GM23338 (cell line): ENCODE results near the gene SPATA31E1. TPM values are rescaled to one million over a fixed set of nuclear protein-coding genes. Genes with fewer than 3 reads are reported as not detected.

Source experiments
- ATAC-seq: fragments of 200-7000 bp; cut with Tn5 transposase; 3 replicates; pipeline ENCODE4 v1.9.1; 2020
- DNase-seq: peaks from one replicate; pipeline ENCODE4 v3.0.0-alpha.2; 2015; ENCODE audit warnings: low spot score
- H2AFZ ChIP-seq: fragments of 200-600 bp; sonication (generic); 2 replicates; pipeline ENCODE4 v1.8.0; 2016; ENCODE audit warnings: antibody characterized with exemption, mild to moderate bottlenecking, moderate library complexity
- H3F3A ChIP-seq: fragments of 200-600 bp; sonication (generic); replicated peaks from 2 replicates; pipeline ENCODE4 v1.8.0; 2017; ENCODE audit warnings: antibody characterized with exemption, mixed run types, low read depth
- H3K27ac ChIP-seq: fragments of 200-600 bp; sonication (generic); 2 replicates; pipeline ENCODE4 v1.6.1; 2016; ENCODE audit warnings: low read depth
- H3K27me3 ChIP-seq: fragments of 200-600 bp; sonication (generic); 2 replicates; pipeline ENCODE4 v1.8.0; 2016; ENCODE audit warnings: mild to moderate bottlenecking, mixed run types, moderate library complexity; ENCODE audit not compliant: insufficient read depth
- H3K36me3 ChIP-seq: fragments of 200-600 bp; sonication (generic); 2 replicates; pipeline ENCODE4 v1.8.0; 2016; ENCODE audit warnings: mild to moderate bottlenecking; ENCODE audit not compliant: insufficient read depth
- H3K4me1 ChIP-seq: fragments of 200-600 bp; sonication (generic); 2 replicates; pipeline ENCODE4 v1.8.0; 2016; ENCODE audit warnings: mild to moderate bottlenecking, moderate library complexity; ENCODE audit not compliant: insufficient read depth
- H3K4me2 ChIP-seq: fragments of 200-600 bp; sonication (generic); 2 replicates; pipeline ENCODE4 v1.7.1; 2017; ENCODE audit warnings: mixed run types
- H3K4me3 ChIP-seq: fragments of 200-600 bp; sonication (generic); 2 replicates; pipeline ENCODE4 v1.6.1; 2016; ENCODE audit warnings: mixed run types
- H3K79me2 ChIP-seq: fragments of 200-600 bp; sonication (generic); replicated peaks from 2 replicates; pipeline ENCODE4 v1.8.0; 2017; ENCODE audit warnings: mild to moderate bottlenecking; ENCODE audit not compliant: insufficient read depth
- H3K9me2 ChIP-seq: fragments of 200-600 bp; sonication (generic); 2 replicates; pipeline ENCODE4 v1.8.0; 2017; ENCODE audit not compliant: insufficient read depth
- H4K20me1 ChIP-seq: fragments of 200-600 bp; sonication (generic); replicated peaks from 2 replicates; pipeline ENCODE4 v1.8.0; 2017; ENCODE audit warnings: mild to moderate bottlenecking; ENCODE audit not compliant: insufficient read depth
- H3K27ac Mint-ChIP-seq: 2 replicates; pipeline ENCODE4 v1.8.0; 2020; ENCODE audit warnings: inconsistent platforms, mild to moderate bottlenecking, moderate library complexity, mixed read lengths
- H3K27me3 Mint-ChIP-seq: 3 replicates; pipeline ENCODE4 v1.8.0; 2022; ENCODE audit warnings: low read depth, mild to moderate bottlenecking, moderate library complexity, mixed read lengths, inconsistent platforms; ENCODE audit not compliant: insufficient read depth, poor library complexity
- H3K36me3 Mint-ChIP-seq: 3 replicates; pipeline ENCODE4 v1.8.0; 2021; ENCODE audit warnings: low read depth, mild to moderate bottlenecking, inconsistent platforms, moderate library complexity, mixed read lengths
- H3K4me1 Mint-ChIP-seq: 3 replicates; pipeline ENCODE4 v1.8.0; 2020; ENCODE audit warnings: mild to moderate bottlenecking, inconsistent platforms, mixed read lengths
- H3K4me3 Mint-ChIP-seq: 3 replicates; pipeline ENCODE4 v1.8.0; 2021; ENCODE audit warnings: moderate library complexity, mild to moderate bottlenecking, inconsistent platforms, mixed read lengths
- H3K9me3 Mint-ChIP-seq: 3 replicates; pipeline ENCODE4 v1.8.0; 2020; ENCODE audit warnings: moderate library complexity, mild to moderate bottlenecking, inconsistent platforms, mixed read lengths
- CREB1 ChIP-seq: fragments of 250-450 bp; sonication (Bioruptor Pico); IDR thresholded peaks from 2 replicates; pipeline ENCODE4 v1.5.0; 2020; ENCODE audit warnings: low read depth, mild to moderate bottlenecking, moderate library complexity
- CTCF ChIP-seq, 2 experiments: fragments of 200-600 bp in 1 of 2; sonication (generic) in 1 of 2; conservative IDR thresholded peaks; 2 replicates each; pipeline versions ENCODE4 v1.5.1 to v1.6.1; 2016 to 2017; ENCODE audit warnings: antibody characterized with exemption in 2 of 2, low read depth in 2 of 2, mild to moderate bottlenecking in 2 of 2, moderate library complexity in 1 of 2
- ETS1 ChIP-seq: IDR thresholded peaks from 2 replicates; pipeline ENCODE4 v1.6.1; 2016; ENCODE audit warnings: antibody characterized with exemption
- EZH2 ChIP-seq: fragments of 200-600 bp; sonication (generic); IDR thresholded peaks from one replicate; pipeline ENCODE4 v1.8.0; 2017; ENCODE audit warnings: antibody characterized with exemption, mild to moderate bottlenecking, low read depth; ENCODE audit not compliant: unreplicated experiment
- EZH2phosphoT487 ChIP-seq: fragments of 200-600 bp; sonication (generic); IDR thresholded peaks from one replicate; pipeline ENCODE4 v1.8.1; 2018; ENCODE audit warnings: antibody characterized with exemption; ENCODE audit not compliant: unreplicated experiment
- JUNB ChIP-seq: IDR thresholded peaks from one replicate; pipeline ENCODE4 v1.6.1; 2016; ENCODE audit warnings: antibody characterized with exemption; ENCODE audit not compliant: unreplicated experiment
- NANOG ChIP-seq: IDR thresholded peaks from 2 replicates; pipeline ENCODE4 v1.6.1; 2016; ENCODE audit warnings: antibody characterized with exemption, borderline replicate concordance
- POLR2AphosphoS5 ChIP-seq: IDR thresholded peaks from 2 replicates; pipeline ENCODE4 v1.6.1; 2016; ENCODE audit warnings: antibody characterized with exemption, low read depth
- REST ChIP-seq: IDR thresholded peaks from one replicate; pipeline ENCODE4 v1.6.1; 2018; ENCODE audit warnings: antibody characterized with exemption; ENCODE audit not compliant: unreplicated experiment
- STAT1 ChIP-seq: IDR thresholded peaks from one replicate; pipeline ENCODE4 v1.6.1; 2016; ENCODE audit warnings: antibody characterized with exemption; ENCODE audit not compliant: unreplicated experiment
- ZNF114 ChIP-seq: fragments of 250-450 bp; sonication (Bioruptor Pico); IDR thresholded peaks from 2 replicates; pipeline ENCODE4 v1.5.0; 2020; ENCODE audit warnings: mild to moderate bottlenecking, moderate library complexity
- ZNF331 ChIP-seq: fragments of 250-450 bp; sonication (Bioruptor Pico); IDR thresholded peaks from 2 replicates; pipeline ENCODE4 v1.5.0; 2020; ENCODE audit warnings: low read depth, mild to moderate bottlenecking, moderate library complexity
- ZNF462 ChIP-seq: fragments of 250-450 bp; sonication (Bioruptor Pico); IDR thresholded peaks from 2 replicates; pipeline ENCODE4 v1.5.0; 2020; ENCODE audit warnings: mild to moderate bottlenecking, moderate library complexity
- polyA plus RNA-seq: library from polyadenylated mRNA; unstranded; fragments of >200 nt; fragmentation: Nextera tagmentation; extraction: Ambion mirVana; gene quantifications from 2 replicates; pipeline ENCODE4 v1.2.1, GENCODE V29; 2016
- total RNA-seq: library from RNA; depleted of rRNA; stranded (reverse); fragments of >200 nt; shearing (Covaris generic); gene quantifications from 2 replicates; pipeline ENCODE4 v1.2.3, GENCODE V29; 2014

The SPATA31E1 gene
- total and polyA plus RNA-seq, 2 experiments from 2014 or later: 0.05 TPM; not detected in 1

GRCh38 chr9:87880683-87881082 is 2.0 kb upstream of the SPATA31E1 start:
- H3K79me2 ChIP-seq: no peaks in the 10 kb centered on the region

More at GRCh38 chr9:87880683-87881082, 2.0 kb upstream of the SPATA31E1 start:
- Histone ChIP-seq H3K9me2 (peaks cover 3% of the 10 kb centered on the region; the same call in 1 of the 2 replicates), H3K27me3 (no peaks in the 10 kb centered on the region), H3F3A (no peaks in the 10 kb centered on the region), H4K20me1 (no peaks in the 10 kb centered on the region), H3K4me2 (no peak overlapping the region), H2AFZ (no peak overlapping the region), H3K36me3 (no peaks in the 10 kb centered on the region), H3K27ac (no peak overlapping the region), H3K4me1 (peaks cover 12% of the 10 kb centered on the region), H3K4me3 (no peak overlapping the region)
- Mint-ChIP-seq H3K27me3 (peaks cover 8% of the 10 kb centered on the region), H3K4me3 (no peak overlapping the region), H3K36me3 (peaks cover 7% of the 10 kb centered on the region; the same call in 2 of the 3 replicates), H3K9me3 (peaks cover 3% of the 10 kb centered on the region), H3K27ac (no peak overlapping the region), H3K4me1 (peaks cover 24% of the 10 kb centered on the region)
- TF ChIP-seq EZH2 (no peak), STAT1 (no peak), REST (no peak), NANOG (no peak), CTCF (conservative IDR thresholded peaks at IDR 0.05; ENCODE audit: low read depth in 2 of 2) (no peak), EZH2phosphoT487 (no peak), POLR2AphosphoS5 (no peak), JUNB (no peak), ZNF331 (CRISPR knock-in tag) (no peak), CREB1 (CRISPR knock-in tag) (no peak), ZNF114 (CRISPR knock-in tag) (no peak), ETS1 (no peak), ZNF462 (no peak)
- DNase-seq (no peak), ATAC-seq (no peak)
